Astrocyte (in vitro differentiated cells and primary cell): ENCODE data around the gene MNAT1.

Source experiments
- CTCF ChIP-seq: IDR thresholded peaks from 2 replicates; pipeline ENCODE4 v1.5.1; 2011; ENCODE audit warnings: low read depth, mild to moderate bottlenecking, inconsistent platforms, low read length, moderate library complexity; ENCODE audit not compliant: insufficient read depth
- EZH2 ChIP-seq: IDR thresholded peaks from 2 replicates; pipeline ENCODE4 v1.6.1; 2012; ENCODE audit warnings: mild to moderate bottlenecking, low read length, inconsistent platforms; ENCODE audit not compliant: insufficient read depth

- TF ChIP-seq CTCF (no peak), EZH2 (no peak)
Observed at GRCh38 chr14:60972295-60972694, 237.7 kb downstream of the MNAT1 start.
